GM11168 (cell line): Measurements from ENCODE around the gene TIAM2.
"Not testable (repeated sequence)": the region's sequence is repeated elsewhere in the genome, so short reads cannot be mapped to it uniquely, and the experiment has no call there.

ENCODE experiments used
- in situ Hi-C: fragments of 300-500 bp; cut with MboI; formaldehyde crosslinking; loops from one replicate; pipeline ENCODE4 v1.12.0; 2022; ENCODE audit warnings: low sequenced_read_pairs; ENCODE audit not compliant: unreplicated experiment

TIAM2 gene

DNA sequence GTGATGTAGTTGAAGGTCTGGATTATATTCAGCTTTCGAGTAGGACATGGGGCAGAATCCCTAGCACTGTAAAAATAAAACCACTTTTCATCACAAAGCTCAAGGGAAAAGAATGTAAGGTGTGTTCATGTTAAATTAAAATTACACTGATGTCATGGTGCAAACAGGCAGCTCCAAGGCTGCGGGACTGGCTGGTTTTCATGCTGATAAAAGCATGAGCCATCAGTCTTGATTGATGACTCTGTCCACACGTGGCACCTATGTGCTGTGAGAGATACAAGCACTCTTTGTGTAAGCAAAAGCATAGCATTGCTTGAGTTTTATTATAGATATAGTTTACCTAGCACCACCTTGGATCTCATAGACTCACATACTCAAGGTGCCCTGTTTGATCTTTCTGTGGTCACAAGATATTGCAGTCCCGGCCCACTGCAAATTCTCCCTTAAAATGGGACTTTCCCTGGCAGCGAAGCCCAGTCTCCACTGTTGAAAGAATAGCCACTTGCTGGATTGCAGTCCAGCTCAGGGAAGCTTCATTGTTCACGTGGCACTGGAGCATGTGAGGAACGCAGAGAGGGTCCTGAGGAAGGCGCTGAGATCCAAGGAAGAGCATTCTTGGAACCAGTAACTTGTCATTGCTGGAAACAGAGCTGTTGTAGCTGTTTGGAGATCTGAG lies 90.6 kb downstream of the TIAM2 start:
- in situ Hi-C loops, result no loop called here

DNA sequence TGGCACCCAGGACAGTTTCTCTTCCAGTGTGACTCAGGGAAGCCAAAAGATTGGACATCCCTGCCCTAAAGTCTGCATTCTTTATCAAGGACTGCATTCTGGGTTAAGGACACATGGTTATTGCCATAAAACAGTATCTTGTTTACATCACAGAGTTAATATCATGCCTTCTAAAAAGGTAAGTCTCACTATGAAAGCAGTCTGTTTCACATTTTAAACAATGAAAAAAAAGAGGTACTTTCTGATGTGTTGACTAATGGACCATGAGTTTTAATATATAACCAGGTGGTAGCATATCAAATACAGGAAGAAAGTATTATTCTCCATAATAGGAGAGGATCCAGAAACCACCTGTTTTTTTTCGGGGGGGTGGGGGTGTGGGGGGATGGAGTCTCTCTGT lies 93.7 kb downstream of the TIAM2 start:
- in situ Hi-C loops, result no loop called here

DNA sequence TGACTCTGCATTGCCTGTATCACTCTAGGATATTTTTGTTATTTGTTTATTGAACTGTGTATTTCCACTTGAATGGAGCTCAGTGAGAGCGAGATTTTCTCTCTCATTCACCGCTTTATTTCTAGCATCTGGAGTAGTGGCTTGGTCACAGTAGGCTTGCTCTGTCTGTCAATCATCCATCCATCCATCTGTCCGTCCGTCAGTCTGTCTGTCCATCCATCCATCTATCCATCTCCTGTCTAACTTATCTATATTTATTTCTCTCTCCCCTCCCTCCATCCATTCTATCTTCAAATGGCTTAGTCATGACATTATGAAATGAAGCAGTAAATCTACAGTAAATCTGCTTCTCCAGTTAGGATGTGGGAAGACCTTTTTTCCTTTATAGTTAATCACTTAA lies 94.6 kb downstream of the TIAM2 start:
- in situ Hi-C loops, result no loop called here

- in situ Hi-C loops, result no loop called here
Measured at GRCh38 chr6:155090166-155090565, 95.1 kb downstream of the TIAM2 start.

- in situ Hi-C loops, result no loop called here
Measured at GRCh38 chr6:155091756-155092155, 96.6 kb downstream of the TIAM2 start.

GRCh38 chr6:155093430-155093829 lies 98.3 kb downstream of the TIAM2 start:
- in situ Hi-C loops, result no loop called here

DNA sequence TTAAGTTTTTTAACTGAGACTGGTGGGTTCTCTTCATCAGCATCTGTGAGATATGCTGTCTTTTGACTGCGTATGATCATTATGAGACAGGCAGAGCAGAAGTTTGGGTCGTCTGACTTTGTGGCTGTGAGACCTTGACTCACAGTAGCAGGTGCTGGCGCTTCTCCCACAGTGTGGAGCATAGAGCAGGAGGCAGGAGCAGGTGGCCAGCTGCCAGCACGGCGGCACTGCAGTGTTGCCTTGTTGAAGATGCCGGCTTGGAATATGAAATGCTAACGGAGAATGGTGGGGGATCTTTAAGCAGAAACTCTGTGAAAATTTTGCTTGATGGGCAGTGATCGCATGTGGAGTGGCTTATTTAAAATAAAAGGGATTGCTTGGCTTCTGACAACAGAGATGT lies 105.0 kb downstream of the TIAM2 start:
- in situ Hi-C loops, result no loop called here

- in situ Hi-C loops, result no loop called here
Measured at GRCh38 chr6:155100591-155100990, 105.5 kb downstream of the TIAM2 start.

GRCh38 chr6:155103083-155103645 lies 108.0 kb downstream of the TIAM2 start:
- in situ Hi-C loops, result not testable (repeated sequence)

- in situ Hi-C loops, result no loop called here
Measured at GRCh38 chr6:155103816-155104366, 108.8 kb downstream of the TIAM2 start.

DNA sequence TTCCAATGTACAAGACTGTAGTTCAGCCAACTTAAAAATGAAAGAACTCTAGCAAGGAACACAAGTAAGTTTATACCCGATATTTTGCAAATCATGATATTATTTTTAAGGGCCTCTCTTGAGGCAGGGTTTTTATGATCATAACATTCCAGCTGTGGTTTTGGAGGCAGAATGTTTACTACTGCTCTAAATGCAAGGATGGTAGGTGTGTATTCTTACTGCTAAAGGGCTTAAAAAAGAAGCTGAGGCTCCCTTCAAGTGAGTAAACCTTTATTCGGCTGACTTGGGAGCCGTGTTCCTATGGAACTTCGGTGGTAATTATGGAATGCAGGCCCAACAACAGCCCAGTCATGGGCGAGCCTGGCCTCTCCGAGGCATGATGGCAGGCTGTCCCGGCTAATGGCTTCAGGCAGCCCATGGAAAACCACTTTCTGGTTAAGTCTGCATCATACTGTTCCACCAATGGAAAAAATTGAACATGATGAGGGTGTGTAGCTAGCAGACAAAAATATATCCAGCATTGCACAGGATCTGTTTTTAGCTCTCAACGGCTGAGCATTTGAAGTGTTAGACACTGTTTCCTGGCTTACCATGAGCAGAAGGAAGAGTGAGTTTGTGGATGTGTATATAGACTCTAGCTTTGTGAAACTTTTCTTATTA lies 111.5 kb downstream of the TIAM2 start:
- in situ Hi-C loops, result no loop called here

DNA sequence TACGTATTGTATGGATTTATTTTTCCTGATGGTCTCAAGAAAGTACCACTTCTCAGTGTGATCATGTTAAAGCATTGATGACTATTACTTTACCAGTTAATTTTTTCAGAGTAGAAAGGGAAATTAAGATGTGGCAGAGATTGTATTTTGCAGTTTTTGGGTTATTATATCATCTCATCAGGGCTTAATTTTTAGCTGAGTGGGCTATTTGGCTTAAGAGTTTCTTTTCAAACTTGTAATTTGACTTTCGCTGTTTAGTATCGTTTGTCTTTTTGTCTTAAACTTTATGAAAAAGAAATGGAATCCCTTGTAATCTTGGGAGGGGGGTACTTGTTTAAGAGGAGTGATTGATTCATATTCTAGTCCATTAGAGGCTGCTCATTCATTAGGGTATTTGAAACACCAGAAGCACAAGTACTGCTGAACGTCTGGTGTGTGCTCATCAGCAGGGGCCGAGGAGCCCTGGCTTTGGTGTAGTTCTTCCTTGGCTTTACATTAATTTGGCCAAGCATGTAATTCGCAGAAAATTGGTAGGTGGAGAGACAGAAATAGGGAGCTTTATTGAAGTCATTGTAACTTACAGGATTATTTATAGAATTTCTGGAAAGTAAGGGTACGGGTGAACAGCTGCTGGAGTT lies 112.4 kb downstream of the TIAM2 start:
- in situ Hi-C loops, result no loop called here

GRCh38 chr6:155108070-155108820 lies 113.1 kb downstream of the TIAM2 start:
- in situ Hi-C loops, result no loop called here

GRCh38 chr6:155110721-155111120 lies 115.6 kb downstream of the TIAM2 start:
- in situ Hi-C loops, result no loop called here

DNA sequence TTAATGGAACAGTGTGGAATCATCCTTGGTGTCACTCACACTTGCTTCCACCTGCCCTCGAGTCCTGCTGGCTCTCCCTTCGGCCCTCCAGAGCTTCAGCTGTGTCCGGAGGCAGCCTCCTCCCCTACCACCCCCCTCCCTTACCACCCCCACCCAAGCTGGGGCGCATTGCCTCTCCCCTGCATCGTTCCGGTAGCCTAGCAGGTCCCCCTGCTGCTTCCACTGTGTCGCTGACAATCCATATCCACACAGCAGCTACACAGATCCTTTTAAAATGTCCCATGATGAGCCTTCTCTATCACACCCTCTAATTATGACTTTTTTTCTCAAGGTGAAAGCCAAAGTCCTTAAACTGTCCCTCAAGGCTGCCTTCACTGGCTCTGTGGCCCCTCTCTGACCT lies 117.6 kb downstream of the TIAM2 start:
- in situ Hi-C loops, result no loop called here

DNA sequence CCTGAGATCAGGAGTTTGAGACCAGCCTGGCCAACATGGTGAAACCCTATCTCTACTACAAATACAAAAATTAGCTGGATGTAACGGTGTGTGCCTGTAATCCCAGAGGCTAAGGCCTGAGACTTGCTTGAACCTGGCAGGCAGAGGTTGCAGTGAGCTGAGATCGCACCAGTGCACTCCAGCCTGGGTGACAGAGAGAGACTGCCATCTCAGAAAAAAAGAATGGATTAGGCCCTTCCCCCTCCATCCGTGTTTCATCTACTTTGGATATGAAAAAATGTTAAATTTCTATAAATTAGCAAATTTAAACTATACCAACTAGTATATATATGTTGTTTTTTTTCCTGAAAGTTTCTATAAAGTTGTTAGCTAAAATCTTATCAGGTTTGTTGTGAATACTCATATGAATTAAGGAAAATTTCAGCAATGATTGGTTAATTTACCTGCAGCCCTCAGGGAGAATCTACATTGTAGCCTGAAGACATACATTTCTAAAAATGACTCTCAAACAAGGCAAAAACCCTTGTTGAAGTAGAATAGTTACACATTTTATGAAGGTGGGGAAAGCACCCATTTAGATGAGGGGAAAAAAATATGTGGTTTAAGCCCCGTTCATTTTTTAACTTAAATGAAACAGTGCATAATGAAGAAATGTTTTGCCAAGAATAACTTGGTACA lies 120.9 kb downstream of the TIAM2 start:
- in situ Hi-C loops, result no loop called here

DNA sequence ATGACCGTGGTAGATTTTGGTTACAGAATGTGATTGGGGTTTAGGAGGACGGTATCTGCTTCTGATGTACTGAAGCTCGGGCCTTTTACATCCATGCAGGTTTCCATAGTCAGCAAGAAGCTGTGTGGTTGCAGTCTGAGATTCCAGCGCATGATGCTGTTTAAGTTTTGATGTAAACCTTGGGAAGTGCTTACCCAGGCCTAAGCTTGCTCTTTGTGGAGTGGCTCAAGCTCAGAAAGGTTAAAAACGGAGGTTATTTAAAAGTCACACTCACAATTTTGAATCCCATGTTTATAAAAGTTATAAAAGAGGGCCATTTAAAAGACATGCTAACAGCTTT lies 121.4 kb downstream of the TIAM2 start:
- in situ Hi-C loops, result no loop called here

GRCh38 chr6:155117256-155117655 lies 122.1 kb downstream of the TIAM2 start:
- in situ Hi-C loops, result no loop called here

DNA sequence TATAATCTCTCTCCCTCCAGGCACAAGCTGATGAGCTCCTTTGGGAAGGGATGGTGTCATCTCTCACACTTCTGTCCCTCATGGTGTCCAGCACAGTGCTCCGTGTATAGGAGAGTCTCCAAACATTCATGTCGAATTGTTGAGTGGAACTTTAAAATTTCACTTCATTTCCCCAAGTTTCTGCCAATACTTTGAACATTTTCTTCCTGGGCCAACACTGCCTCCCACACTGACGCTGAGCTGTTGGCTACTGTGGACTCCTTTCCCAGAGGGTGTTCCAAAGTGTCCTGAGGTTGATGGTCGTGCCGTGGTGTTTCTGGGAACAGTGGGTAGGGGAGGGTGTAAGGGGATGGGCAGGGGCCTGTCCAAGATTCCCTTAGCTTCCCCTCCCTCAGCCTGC lies 122.7 kb downstream of the TIAM2 start:
- in situ Hi-C loops, result no loop called here

DNA sequence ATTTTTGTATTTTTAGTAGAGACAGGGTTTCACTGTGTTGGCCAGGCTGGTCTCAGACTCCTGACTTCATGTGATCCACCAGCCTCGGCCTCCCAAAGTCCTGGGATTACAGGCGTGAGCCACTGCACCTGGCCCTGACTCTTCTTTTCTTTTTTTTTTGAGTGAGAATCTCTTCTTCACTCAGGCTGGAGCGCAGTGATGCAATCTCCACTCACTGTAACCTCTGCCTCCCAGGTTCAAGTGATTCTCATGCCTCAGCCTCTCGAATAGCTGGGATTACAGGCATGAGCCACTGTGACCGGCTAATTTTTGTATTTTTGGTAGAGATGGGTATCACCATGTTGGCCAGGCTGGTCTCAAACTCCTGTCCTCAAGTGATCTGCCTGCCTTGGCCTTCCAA lies 124.1 kb downstream of the TIAM2 start:
- in situ Hi-C loops, result not testable (repeated sequence)
